ENCODE results near the gene RIPOR3.

The RIPOR3 gene

DNA sequence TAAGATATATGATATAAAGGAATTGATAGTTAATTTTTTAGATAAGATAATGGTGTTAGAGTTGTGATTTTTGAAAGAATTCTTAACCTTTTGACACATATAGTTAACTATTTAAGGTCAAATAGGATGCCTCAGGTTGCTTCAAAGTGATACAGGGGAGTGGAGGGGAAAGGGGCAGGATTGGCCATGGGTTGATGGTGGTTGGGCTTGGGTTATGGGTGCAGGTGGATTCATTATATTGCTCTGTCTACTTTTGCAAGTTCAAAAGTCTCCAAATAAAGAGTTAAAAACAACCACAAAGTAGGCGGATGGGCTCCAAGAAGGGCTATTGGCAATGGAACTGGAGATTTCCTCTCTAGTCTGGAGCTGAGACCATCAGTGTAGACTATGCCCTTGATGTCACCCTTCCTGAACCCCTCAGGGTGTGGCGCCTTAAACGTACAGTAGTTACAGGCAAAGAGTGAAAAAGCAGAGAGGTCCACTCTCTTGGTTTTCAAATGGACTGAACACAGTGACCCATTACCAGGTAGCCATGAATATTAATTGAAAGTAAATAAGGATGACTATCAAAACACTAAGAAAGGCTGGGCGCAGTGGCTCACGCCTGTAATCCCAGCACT lies 100.0 kb downstream of the RIPOR3 start:
- no peak for DNase-seq (ENCODE audit: low read depth in 4 of 4, low spot score in 1 of 4)

DNA sequence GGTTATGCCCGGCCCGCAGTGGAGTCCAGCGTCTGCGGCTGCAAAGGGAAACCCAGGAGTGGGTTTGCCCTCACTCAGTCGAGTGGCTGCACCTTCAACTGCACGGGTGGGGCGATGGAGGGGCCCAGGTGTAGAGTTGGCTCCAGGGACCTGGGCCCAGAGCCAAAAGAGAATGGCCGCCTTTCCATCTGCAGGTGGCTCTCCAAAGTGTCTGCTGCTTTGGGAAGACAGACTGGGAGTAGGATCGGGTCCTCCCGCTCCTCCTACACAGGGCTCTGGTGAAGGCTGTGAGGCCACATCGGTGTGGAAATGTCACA lies 101.0 kb downstream of the RIPOR3 start:
- DNase-seq (ENCODE audit: low read depth in 4 of 4, low spot score in 1 of 4) = no peak

GRCh38 chr20:50589548-50590347 lies 101.6 kb downstream of the RIPOR3 start:
- no peak for DNase-seq (ENCODE audit: low read depth in 4 of 4, low spot score in 1 of 4)

DNA sequence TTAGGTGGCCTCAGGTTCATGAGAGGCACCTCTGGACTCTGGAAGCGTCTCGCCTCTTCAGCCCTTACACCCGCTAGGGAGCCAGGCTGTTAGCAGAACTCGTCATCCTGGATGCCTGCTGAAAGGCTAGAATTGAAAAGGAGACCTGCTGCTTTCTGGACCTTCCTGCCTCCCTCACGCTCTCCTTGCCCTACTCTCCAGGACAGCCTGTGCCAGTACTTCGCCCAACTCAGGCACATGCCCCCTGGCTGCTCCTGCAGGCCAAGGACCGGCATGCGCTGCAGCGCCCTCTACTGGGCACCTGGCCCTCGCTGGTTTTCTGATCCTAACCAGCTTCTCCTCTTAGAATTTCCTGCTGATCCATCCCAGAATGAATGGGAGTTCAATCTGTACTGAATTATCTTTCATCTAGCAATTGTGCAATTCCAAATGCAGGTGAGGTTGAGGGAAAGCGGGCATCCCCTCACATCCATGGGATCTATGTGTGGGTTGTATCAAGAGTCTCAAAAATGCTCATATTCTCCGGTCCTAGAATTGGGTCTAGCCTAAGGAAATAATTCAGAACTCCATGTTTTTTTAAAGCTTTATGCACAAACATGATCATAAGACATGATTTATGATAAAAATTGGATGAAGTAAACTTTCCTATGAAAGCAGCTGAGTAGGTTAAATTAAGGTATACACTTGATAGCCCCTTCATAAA lies 103.2 kb downstream of the RIPOR3 start:
- peak; percentile 59 to 65 (median 63) for DNase-seq (ENCODE audit: low read depth in 4 of 4, low spot score in 1 of 4)

GRCh38 chr20:50587291-50587961 lies 103.9 kb downstream of the RIPOR3 start:
- no peak for DNase-seq (ENCODE audit: low read depth in 4 of 4, low spot score in 1 of 4)

- no peak for DNase-seq (ENCODE audit: low read depth in 4 of 4, low spot score in 1 of 4)
Measured at GRCh38 chr20:50586531-50587232, 104.7 kb downstream of the RIPOR3 start.

- no peak for DNase-seq (ENCODE audit: low read depth in 4 of 4, low spot score in 1 of 4)
Measured at GRCh38 chr20:50585678-50586077, 105.7 kb downstream of the RIPOR3 start.

DNA sequence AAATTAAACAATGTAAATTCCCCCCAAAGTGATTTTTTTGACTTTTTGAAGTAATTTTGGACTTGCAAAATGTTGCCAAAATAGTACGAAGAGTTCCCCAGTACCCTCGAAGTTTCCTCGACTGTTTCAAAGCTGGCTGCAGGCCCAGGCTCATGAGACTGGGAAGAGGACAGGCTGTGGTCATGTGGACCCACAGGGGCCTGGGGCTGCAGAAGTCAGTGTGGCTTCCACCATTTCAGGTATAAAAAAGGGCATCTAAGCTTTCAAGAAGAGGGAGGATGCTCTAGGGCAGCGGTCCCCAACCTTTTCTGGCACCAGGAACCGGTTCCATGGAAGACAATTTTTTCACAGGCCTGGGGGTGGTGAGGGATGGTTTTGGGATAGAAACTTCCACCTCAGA lies 106.1 kb downstream of the RIPOR3 start:
- DNase-seq (ENCODE audit: low read depth in 4 of 4, low spot score in 1 of 4) = no peak

DNA sequence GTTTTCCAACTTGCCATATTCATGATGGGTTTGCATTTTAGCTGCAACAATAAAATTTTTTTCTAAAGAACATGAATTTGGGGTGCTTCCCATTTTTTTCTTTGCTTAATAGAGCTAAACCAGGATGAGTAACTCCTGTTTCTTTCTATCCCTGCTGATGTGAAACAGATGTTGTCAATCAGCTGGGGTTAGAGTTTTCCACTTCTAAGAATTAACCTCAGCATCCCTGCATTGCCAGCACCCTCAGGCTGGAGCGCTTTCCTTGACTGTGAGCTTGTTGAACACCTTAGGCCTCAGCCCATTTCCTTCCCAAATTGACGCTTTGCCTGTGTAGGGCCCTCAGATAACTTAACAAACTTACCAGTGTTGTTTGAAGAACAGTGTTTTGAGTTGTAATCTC lies 106.7 kb downstream of the RIPOR3 start:
- no peak for DNase-seq (ENCODE audit: low read depth in 4 of 4, low spot score in 1 of 4)

DNA sequence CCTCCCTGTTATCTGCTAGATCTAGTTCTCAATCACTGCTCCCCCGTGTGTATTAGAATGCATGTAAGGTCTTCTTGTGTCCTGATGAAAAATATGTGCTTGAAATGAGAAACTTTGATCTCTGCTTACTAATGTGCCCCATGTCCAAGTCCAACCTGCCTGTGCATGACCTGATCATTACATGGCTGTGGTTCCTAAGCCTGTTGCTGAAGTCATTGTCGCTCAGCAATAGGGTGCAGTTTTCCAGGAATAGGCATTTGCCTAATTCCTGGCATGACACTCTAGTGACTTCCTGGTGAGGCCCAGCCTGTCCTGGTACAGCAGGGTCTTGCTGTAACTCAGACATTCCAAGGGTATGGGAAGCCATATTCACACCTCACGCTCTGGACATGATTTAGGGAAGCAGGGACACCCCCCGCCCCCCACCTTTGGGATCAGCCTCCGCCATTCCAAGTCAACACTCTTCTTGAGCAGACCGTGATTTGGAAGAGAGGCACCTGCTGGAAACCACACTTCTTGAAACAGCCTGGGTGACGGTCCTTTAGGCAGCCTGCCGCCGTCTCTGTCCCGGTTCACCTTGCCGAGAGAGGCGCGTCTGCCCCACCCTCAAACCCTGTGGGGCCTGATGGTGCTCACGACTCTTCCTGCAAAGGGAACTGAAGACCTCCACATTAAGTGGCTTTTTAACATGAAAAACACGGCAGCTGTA lies 107.7 kb downstream of the RIPOR3 start:
- no peak for DNase-seq (ENCODE audit: low read depth in 4 of 4, low spot score in 1 of 4)

DNA sequence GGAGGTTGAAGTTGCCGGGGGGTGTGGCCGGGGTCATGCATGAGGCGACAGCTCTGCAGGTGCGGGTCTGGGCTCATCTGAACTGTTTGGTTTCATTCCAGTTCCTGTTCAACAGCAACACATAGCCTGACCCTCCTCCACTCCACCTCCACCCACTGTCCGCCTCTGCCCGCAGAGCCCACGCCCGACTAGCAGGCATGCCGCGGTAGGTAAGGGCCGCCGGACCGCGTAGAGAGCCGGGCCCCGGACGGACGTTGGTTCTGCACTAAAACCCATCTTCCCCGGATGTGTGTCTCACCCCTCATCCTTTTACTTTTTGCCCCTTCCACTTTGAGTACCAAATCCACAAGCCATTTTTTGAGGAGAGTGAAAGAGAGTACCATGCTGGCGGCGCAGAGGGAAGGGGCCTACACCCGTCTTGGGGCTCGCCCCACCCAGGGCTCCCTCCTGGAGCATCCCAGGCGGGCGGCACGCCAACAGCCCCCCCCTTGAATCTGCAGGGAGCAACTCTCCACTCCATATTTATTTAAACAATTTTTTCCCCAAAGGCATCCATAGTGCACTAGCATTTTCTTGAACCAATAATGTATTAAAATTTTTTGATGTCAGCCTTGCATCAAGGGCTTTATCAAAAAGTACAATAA lies 108.6 kb downstream of the RIPOR3 start:
- DNase-seq (ENCODE audit: low read depth in 4 of 4, low spot score in 1 of 4) = no peak

- no peak for DNase-seq (ENCODE audit: low read depth in 4 of 4, low spot score in 1 of 4)
Measured at GRCh38 chr20:50582092-50582491, 109.2 kb downstream of the RIPOR3 start.

DNA sequence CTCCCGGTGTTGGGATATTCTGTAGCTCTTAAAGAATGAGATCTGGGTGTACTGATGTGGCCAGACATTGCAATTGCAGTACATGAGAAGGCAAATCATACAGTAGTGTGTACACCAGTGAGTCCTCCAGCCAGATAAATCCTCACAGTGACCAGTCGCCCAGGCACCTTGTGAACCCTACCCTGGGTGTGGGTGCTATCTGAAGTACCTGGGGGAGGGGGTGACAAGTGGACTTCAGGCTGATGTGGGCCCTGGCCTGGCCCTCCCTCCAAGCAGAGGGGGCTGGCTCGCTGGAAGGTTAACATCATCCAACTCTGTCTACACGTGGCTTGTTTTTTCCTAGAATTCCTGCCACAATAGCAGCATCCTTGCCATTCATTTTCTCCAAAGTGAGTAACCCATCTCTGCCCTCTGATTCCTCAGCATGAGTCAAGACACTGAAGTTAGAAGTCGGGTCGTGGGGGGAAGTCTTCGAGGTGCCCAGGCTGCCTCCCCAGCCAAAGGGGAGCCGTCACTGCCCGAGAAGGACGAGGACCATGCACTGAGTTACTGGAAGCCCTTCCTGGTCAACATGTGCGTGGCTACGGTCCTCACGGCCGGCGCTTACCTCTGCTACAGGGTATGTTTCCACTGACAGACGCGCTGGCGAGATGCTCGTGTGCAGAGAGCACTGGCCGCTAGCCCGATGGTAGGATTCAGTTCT lies 110.3 kb downstream of the RIPOR3 start:
- DNase-seq (ENCODE audit: low read depth in 4 of 4, low spot score in 1 of 4) = no peak

DNA sequence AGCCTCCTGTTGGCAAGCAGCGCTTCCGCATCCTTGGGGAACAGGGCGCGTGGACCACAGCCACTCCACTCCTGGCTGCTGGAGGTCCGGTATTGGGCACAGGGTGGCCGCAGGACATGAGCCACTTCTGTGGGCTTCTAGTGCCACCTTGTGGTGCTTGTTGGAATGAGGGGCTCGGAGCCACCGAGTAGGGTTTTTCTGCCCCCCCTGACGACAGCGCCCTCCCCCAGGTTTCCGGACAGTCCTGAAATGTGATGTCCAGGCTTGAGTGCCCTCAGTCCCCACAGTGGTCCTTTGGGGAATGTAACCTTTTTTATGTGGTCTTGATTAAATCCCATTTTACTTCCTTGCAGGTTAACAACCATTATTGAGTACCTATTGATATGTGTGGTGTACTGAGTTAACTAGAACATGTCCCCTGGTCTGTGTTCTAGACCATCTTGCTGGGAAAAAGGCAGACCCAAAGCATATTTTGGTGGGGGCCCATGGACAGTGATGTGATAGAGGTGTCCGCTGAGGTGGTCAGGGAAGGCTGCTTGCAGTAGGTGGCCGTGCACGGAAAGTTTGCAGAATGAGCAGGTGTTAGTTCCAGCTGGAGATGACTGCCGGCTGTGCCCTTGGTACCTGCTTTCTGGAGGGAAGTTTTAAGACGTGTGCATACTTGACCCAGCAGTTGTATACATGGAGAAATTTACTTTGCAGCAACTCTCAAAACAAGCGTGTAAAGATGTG lies 111.2 kb downstream of the RIPOR3 start:
- peak in 1 of 4 experiments; percentile 30 for DNase-seq (ENCODE audit: low read depth in 4 of 4, low spot score in 1 of 4)

DNA sequence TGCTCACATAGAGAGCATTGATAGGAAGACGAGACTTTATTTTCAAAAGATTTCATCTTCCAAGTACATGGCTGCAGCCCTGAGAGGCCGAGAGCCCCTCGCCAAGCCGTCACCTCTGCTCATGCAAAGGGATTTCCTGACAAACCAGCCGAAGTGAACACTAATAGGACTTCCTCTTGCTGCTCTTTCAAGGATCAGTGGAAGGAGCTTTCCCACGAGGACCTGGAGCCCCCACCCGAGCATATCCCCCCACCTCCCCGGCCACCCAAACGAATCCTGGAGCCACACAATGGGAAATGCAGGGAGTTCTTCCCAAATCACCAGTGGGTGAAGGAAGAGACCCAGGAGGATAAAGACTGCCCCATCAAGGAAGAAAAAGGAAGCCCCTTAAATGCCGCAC lies 111.8 kb downstream of the RIPOR3 start:
- no peak for DNase-seq (ENCODE audit: low read depth in 4 of 4, low spot score in 1 of 4)

- no peak for DNase-seq (ENCODE audit: low read depth in 4 of 4, low spot score in 1 of 4)
Measured at GRCh38 chr20:50578778-50579165, 112.6 kb downstream of the RIPOR3 start.

GRCh38 chr20:50578061-50578777 lies 113.1 kb downstream of the RIPOR3 start:
- DNase-seq (ENCODE audit: low read depth in 4 of 4, low spot score in 1 of 4) = no peak
